Measurements from ENCODE around the gene ABCC5.
A peak's percentile ranks its signal among the peaks of the same experiment; 100 is the strongest.
"Not testable (repeated sequence)": the region's sequence is repeated elsewhere in the genome, so short reads cannot be mapped to it uniquely, and the experiment has no call there.

ABCC5 gene

DNA sequence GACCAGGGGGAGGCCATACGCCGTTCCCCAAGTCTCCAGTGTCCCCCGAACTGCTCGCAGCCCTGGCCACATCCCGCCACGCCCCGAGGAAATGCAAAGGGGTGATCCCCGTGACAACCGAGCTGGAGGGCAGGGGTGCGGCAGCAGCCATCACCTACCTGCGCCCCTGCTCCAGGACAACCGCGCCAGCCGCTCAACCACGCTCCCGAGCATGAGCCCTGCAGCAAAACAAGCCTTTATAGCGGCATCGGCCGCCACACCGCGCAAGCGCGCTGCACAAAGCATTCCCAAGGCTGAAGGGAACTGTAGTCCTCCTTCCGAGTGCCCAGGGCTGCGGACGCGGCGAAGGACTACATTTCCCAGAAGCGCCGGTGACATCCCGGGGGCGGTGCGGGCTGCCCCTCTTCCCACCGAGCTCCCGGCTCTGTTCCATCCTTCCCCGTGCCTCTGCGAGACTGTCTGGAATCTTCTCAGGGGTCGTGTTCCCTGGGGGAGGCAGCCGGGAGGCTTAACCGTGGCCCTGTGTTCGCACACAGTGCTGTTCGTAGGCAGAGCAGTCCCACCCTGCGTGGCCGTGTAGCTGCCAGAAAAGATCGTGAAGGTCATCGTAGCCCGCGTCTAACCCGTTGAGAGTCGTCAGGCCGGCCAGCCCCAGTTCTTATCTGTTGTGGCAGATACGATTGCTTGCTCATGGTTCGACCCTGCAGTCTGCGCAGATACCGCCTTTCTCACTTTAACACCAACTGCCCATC lies at the start of gene ABCC5:
Gene ABCC5 (minus strand): TSS at position 213 of the 752 bp plus-strand sequence. CDS start 3,492 bp downstream, outside the sequence.
- peak; percentile 94 for DNase-seq

DNA sequence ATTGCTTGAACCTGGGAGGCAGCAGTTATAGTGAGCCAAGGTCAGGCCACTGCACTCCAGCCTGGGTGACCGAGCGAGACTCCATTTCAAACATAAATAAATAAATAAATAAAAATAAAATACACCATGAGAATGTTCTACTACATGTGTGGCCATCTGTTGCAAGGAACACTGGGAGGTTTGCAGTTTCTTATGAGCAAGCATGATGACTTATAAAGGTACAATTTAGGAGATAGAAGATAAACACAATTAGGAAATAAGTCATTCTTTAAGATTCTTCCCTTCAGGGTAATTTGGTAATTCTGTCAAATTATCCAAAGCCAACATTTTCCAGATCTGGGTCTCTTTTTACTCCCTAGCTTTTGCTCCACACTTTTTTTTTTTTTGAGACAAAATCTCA lies 48.5 kb upstream of the ABCC5 start:
- DNase-seq = peak; percentile 45

- DNase-seq = no peak
These were observed 45.0 kb upstream of the ABCC5 start for GRCh38 chr3:184062637-184063036.

DNA sequence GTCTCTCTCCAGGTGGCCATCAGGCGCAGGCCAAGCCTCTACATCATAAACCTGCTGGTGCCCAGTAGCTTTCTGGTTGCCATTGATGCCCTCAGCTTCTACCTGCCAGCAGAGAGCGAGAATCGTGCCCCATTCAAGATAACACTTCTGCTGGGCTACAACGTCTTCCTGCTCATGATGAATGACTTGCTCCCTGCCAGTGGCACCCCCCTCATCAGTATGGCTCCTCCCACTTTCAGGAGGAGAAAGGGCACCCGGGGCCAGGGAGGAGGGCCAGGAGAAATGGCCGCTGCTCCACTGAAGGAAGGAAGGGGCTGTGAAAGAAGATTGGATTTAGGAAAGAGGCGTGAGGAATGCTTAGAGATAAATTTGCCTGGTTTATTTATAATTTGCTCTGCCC lies 41.7 kb upstream of the ABCC5 start:
- no peak for DNase-seq

- DNase-seq = peak; percentile 64
These were observed 40.3 kb upstream of the ABCC5 start for GRCh38 chr3:184058029-184058428.

DNA sequence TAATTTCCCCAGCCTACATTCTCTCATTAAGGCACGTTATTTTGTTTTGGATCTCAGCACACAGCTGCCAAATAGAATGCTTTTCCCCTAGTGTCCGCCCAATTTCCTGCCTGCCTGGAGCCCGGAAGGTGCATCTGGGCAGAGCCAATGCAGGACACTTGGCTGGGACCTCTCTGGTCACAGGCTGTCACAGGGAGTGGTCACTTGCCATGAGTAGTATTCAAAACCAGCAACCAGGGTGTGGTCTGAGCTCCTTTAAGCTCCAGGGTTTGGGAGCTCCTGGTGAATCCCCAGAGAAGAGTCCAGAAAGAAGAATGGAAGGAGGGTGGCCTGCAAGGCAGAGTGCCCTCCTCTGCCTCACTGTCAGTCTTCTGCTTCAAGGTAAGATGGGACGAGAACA lies 35.1 kb upstream of the ABCC5 start, which contains the start of gene HTR3C:
Gene HTR3C (plus strand): TSS at position 281 of the 400 bp plus-strand sequence. CDS start 34 bp downstream, at position 315.
- DNase-seq = no peak

DNA sequence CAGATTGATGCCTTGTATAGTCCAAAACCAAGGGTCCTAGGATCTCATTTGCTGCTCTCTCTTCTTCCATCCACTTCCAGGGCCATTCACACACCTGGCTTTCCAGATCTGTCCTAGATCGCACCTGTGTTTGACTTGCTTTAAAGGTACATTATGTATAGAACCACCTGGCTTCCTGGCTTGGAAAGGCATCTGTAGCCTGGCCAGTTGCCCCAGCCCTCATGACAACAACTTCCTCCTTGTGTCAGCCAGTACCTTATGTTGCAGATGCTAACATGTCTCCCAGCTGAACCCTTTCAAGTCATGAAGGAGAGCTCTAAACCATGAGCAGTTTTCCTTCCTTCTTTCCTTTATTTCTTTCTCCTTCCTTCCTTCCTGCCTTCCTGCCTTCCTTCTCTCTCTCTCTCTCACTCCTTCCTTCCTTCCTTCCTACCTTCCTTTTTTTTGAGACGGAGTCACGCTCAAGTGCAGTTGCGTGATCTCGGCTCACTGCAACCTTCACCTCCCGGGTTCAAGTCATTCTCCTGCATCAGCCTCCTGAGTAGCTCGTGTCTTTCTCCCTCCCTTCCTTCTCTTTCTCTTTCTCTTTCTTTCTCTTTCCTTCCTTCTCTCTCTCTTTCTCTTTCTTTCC lies 32.6 kb upstream of the ABCC5 start:
- no peak for DNase-seq

DNA sequence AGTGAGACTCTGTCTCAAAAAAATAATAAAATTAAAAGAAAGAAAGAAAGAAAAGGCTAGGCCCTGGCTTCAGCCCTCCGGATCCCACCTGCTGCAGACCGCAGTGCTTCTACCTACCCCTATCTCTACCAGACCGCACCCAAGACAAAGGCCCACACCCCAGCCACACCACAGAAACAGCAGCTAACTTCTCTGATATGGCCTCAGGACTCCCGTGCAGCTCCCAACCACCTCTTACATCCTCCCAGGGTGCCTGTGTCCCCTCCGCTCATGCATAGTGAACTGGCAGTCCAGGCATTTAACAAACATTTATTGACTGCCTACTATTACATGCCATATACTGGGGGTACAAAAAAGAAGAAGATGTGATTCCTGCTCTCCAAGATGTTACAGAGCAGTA lies 28.3 kb upstream of the ABCC5 start:
- DNase-seq = no peak

DNA sequence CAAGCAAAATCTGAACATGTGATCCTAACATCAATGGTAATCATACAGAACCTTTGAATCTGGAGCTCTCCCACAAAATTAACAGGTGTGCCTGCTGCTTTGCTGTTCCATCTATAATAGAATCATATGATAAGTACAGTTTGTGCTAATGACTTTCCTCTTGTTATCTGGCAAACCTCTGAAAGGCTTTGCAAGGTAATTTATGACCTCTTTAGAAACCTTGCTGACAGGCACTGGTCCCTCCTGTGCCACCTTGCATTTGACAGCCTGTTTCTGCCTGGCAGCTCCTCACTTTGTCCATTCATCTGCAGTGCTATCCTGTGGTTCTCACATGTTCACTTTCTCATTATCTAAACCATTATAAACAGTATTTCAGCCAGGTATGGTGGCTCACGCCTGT lies 24.9 kb upstream of the ABCC5 start:
- DNase-seq = no peak

- DNase-seq = peak; percentile 54
These were observed 22.3 kb upstream of the ABCC5 start for GRCh38 chr3:184040010-184040409.

DNA sequence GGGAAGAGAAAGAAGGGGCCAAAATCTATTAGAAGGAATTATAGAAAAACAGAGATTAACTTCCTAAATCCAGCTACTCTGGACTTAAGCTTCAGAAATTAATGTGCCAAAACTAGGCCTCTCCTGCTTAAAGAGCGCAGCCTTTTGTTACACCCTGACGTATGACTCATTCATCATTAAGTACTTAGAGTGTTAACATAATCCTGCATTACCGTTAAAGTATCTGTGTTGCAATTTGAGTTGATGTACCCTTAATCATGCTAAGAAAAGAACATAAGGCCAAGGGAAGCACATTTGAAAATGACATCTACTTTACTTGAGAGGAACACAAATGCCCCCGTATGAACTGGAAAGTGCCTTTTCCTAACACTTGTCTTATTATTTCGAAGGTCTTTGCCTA lies 21.7 kb upstream of the ABCC5 start:
- peak; percentile 60 for DNase-seq

- not testable (repeated sequence) for DNase-seq
These were observed 20.6 kb upstream of the ABCC5 start for GRCh38 chr3:184038307-184038706.

- DNase-seq = no peak
These were observed 20.1 kb upstream of the ABCC5 start for GRCh38 chr3:184037816-184038215.

- DNase-seq = no peak
These were observed 13.6 kb upstream of the ABCC5 start, which contains the start of gene HTR3D for GRCh38 chr3:184031187-184031792. TSS of gene HTR3D (plus strand) at chr3:184031742. CDS start at chr3:184031742, 0 bp downstream.

DNA sequence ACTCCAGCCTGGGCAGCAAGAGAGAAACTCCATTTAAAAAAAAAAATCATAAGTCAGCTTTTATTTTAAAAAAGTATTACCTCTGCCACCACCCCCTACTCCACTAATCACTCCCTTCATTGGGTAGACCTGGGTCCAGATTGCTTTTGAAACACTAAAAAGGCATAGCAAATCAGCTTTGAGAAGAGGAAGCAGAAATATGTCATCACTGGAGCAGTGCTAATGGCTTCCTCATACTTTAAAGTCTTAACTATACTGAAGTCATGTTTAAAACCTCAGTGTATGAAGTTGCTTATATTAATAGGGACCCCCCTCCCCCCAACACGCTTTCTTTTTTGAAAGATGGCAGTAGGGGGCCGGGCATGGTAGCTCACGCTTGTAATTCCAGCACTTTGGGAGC lies 12.9 kb upstream of the ABCC5 start:
- DNase-seq = no peak

DNA sequence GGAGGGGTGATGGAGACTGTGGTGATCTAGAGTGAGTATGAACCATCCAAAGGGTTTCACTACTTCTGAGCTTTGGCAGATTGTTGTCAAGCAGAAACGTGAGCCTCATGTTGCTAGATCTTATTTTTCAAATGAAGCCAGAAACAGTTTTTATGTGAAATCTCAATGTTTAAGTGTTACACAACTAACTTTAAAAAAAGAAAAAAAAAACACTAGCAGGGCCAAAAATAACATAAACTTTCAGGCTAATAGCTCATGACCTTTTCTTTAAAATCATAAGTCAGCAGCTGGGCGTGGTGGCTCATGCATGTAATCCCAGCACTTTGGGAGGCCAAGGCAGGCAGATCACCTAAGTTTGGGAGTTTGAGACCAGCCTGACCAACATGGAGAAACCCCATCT lies 11.8 kb upstream of the ABCC5 start:
- DNase-seq = peak; percentile 10

GRCh38 chr3:184028275-184028890 lies 10.7 kb upstream of the ABCC5 start:
- not testable (repeated sequence) for DNase-seq

- DNase-seq = not testable (repeated sequence)
These were observed 7.6 kb upstream of the ABCC5 start for GRCh38 chr3:184025256-184025655.

GRCh38 chr3:184022323-184022722 lies 4.6 kb upstream of the ABCC5 start:
- no peak for DNase-seq

- no peak for DNase-seq
These were observed 815 bp upstream of the ABCC5 start for GRCh38 chr3:184018424-184018973.

- DNase-seq = peak; percentile 53
These were observed 643 bp downstream of the ABCC5 start for GRCh38 chr3:184016811-184017671.

GRCh38 chr3:184016169-184016570 lies 1.5 kb downstream of the ABCC5 start:
- no peak for DNase-seq

Data from HCEC 1CT (cell line).